Neural cell (in vitro differentiated cells): ENCODE data around the gene DACH1.

Experiments used
- CTCF ChIP-seq: fragments of 450-650 bp; IDR thresholded peaks from 2 replicates; pipeline ENCODE4 v1.5.1; 2014; ENCODE audit warnings: antibody characterized with exemption, mild to moderate bottlenecking, moderate library complexity; ENCODE audit not compliant: poor library complexity, severe bottlenecking
- EP300 ChIP-seq: fragments of 450-650 bp; conservative IDR thresholded peaks from 2 replicates; pipeline ENCODE4 v1.6.1; 2014; ENCODE audit warnings: antibody characterized with exemption, mild to moderate bottlenecking, moderate library complexity; ENCODE audit not compliant: poor library complexity, severe bottlenecking
- EZH2 ChIP-seq: fragments of 200-600, 300-800 bp; shearing (Covaris generic), sonication (generic); IDR thresholded peaks from 2 replicates; pipeline ENCODE4 v1.6.1; 2014; ENCODE audit warnings: antibody characterized with exemption, low read length, borderline replicate concordance, mild to moderate bottlenecking; ENCODE audit not compliant: insufficient read depth, poor library complexity, severe bottlenecking
- SMC3 ChIP-seq: fragments of 450-650 bp; conservative IDR thresholded peaks from 2 replicates; pipeline ENCODE4 v1.6.1; 2014; ENCODE audit warnings: antibody characterized with exemption, mild to moderate bottlenecking, moderate library complexity; ENCODE audit not compliant: poor library complexity
- TAF1 ChIP-seq: IDR thresholded peaks from 2 replicates; pipeline ENCODE4 v1.6.1; 2012; ENCODE audit warnings: low read depth
- TF ChIP-seq, protein P1 (sequence below): IDR thresholded peaks from 2 replicates; pipeline ENCODE4 v1.6.1; 2012; ENCODE audit warnings: borderline replicate concordance

- TF ChIP-seq CTCF (no peak), EP300 (no peak), EZH2 (no peak), TAF1 (no peak), SMC3 (no peak)
- TF ChIP-seq, protein P1, sequence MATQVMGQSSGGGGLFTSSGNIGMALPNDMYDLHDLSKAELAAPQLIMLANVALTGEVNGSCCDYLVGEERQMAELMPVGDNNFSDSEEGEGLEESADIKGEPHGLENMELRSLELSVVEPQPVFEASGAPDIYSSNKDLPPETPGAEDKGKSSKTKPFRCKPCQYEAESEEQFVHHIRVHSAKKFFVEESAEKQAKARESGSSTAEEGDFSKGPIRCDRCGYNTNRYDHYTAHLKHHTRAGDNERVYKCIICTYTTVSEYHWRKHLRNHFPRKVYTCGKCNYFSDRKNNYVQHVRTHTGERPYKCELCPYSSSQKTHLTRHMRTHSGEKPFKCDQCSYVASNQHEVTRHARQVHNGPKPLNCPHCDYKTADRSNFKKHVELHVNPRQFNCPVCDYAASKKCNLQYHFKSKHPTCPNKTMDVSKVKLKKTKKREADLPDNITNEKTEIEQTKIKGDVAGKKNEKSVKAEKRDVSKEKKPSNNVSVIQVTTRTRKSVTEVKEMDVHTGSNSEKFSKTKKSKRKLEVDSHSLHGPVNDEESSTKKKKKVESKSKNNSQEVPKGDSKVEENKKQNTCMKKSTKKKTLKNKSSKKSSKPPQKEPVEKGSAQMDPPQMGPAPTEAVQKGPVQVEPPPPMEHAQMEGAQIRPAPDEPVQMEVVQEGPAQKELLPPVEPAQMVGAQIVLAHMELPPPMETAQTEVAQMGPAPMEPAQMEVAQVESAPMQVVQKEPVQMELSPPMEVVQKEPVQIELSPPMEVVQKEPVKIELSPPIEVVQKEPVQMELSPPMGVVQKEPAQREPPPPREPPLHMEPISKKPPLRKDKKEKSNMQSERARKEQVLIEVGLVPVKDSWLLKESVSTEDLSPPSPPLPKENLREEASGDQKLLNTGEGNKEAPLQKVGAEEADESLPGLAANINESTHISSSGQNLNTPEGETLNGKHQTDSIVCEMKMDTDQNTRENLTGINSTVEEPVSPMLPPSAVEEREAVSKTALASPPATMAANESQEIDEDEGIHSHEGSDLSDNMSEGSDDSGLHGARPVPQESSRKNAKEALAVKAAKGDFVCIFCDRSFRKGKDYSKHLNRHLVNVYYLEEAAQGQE, result no peak
Observed at GRCh38 chr13:71775966-71776365, 91.0 kb downstream of the DACH1 start.
